Measurements from ENCODE around the gene HS3ST4. TPM values are rescaled to one million over a fixed set of nuclear protein-coding genes. Genes with fewer than 3 reads are reported as not detected.

The HS3ST4 gene
- polyA plus RNA-seq, 1 experiment = not detected

- ChIA-PET POLR2A (no interaction called here), CTCF (interaction anchor here (1.2 kb wide), 1 partner anchor 201 kb away, joined by 3 read pairs; no protein-coding TSS in a partner anchor)
- Histone ChIP-seq H3K36me3 (ENCODE audit: control insufficient read depth, insufficient read depth, low read length) (no peaks in the 10 kb centered on the region), H3K4me3 (ENCODE audit: low read depth, low read length) (no peak overlapping the region), H3K27me3 (ENCODE audit: control insufficient read depth, insufficient read depth, low read length) (no peaks in the 10 kb centered on the region)
- DNase-seq (ENCODE audit: low read depth) = no peak
- TF ChIP-seq, protein P1, sequence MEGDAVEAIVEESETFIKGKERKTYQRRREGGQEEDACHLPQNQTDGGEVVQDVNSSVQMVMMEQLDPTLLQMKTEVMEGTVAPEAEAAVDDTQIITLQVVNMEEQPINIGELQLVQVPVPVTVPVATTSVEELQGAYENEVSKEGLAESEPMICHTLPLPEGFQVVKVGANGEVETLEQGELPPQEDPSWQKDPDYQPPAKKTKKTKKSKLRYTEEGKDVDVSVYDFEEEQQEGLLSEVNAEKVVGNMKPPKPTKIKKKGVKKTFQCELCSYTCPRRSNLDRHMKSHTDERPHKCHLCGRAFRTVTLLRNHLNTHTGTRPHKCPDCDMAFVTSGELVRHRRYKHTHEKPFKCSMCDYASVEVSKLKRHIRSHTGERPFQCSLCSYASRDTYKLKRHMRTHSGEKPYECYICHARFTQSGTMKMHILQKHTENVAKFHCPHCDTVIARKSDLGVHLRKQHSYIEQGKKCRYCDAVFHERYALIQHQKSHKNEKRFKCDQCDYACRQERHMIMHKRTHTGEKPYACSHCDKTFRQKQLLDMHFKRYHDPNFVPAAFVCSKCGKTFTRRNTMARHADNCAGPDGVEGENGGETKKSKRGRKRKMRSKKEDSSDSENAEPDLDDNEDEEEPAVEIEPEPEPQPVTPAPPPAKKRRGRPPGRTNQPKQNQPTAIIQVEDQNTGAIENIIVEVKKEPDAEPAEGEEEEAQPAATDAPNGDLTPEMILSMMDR (IDR thresholded peaks at IDR 0.05; ENCODE audit: insufficient read depth, low read depth, low read length) = no peak
These were observed 22.2 kb downstream of the HS3ST4 start for GRCh38 chr16:25713785-25714570.

DNA sequence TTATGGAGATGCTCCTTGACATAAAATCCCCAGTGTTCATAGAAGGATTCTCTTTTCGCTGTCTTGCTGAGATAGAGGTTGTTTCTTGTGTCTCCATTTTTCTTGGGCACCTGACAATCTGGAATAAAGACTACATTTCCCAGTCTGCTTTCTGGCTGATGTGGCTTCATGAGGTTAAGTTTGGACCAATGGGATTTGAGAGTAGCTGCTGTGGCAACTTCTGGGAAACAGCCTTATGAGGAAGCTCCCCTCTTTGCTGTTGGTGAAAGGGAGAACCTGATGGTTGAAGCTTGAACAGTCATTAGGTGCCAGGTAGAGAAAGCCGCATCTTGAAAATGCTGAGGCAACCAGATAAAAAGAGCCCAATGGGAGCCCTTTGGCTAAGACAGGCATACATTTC, 24.4 kb downstream of the HS3ST4 start:
- no peaks in the 10 kb centered on the region for H3K27me3 ChIP-seq (ENCODE audit: control insufficient read depth, insufficient read depth, low read length)
- ChIA-PET POLR2A (no interaction called here), CTCF (no interaction called here)
- TF ChIP-seq, protein P1 (IDR thresholded peaks at IDR 0.05; ENCODE audit: insufficient read depth, low read depth, low read length) = no peak
- H3K4me3 ChIP-seq (ENCODE audit: low read depth, low read length) = no peak overlapping the region
- DNase-seq (ENCODE audit: low read depth) = no peak
- H3K36me3 ChIP-seq (ENCODE audit: control insufficient read depth, insufficient read depth, low read length) = no peaks in the 10 kb centered on the region

DNA sequence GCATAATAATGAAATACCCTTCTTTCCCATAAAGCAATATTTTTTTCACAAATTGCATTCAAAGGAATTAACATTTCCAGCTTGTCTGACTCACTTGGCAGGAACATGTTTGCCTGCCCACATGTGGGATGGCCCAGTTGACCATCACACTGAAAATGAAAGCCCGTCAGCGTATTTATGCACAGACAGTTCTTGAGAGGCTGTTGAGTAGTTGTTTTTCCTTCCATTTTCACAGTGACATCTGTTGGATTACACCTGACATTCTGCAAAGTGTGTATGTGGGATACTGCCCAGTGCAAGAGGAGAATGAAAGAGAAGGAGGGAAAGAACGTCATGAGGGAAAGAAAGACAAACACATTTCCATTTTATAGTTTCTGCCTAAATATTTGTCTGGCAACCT, 29.7 kb downstream of the HS3ST4 start:
- Histone ChIP-seq H3K36me3 (ENCODE audit: control insufficient read depth, insufficient read depth, low read length) (no peaks in the 10 kb centered on the region), H3K27me3 (ENCODE audit: control insufficient read depth, insufficient read depth, low read length) (no peaks in the 10 kb centered on the region), H3K4me3 (ENCODE audit: low read depth, low read length) (no peak overlapping the region)
- no peak for DNase-seq (ENCODE audit: low read depth)
- TF ChIP-seq, protein P1 (IDR thresholded peaks at IDR 0.05; ENCODE audit: insufficient read depth, low read depth, low read length) = no peak
- CTCF ChIA-PET = no interaction called here
- POLR2A ChIA-PET = no interaction called here

GRCh38 chr16:25726430-25727098, 34.8 kb downstream of the HS3ST4 start:
- Histone ChIP-seq H3K4me3 (ENCODE audit: low read depth, low read length) (no peak overlapping the region), H3K36me3 (ENCODE audit: control insufficient read depth, insufficient read depth, low read length) (no peaks in the 10 kb centered on the region), H3K27me3 (ENCODE audit: control insufficient read depth, insufficient read depth, low read length) (no peaks in the 10 kb centered on the region)
- DNase-seq (ENCODE audit: low read depth) = no peak
- ChIA-PET CTCF (no interaction called here), POLR2A (no interaction called here)
- TF ChIP-seq, protein P1 (IDR thresholded peaks at IDR 0.05; ENCODE audit: insufficient read depth, low read depth, low read length) = no peak

DNA sequence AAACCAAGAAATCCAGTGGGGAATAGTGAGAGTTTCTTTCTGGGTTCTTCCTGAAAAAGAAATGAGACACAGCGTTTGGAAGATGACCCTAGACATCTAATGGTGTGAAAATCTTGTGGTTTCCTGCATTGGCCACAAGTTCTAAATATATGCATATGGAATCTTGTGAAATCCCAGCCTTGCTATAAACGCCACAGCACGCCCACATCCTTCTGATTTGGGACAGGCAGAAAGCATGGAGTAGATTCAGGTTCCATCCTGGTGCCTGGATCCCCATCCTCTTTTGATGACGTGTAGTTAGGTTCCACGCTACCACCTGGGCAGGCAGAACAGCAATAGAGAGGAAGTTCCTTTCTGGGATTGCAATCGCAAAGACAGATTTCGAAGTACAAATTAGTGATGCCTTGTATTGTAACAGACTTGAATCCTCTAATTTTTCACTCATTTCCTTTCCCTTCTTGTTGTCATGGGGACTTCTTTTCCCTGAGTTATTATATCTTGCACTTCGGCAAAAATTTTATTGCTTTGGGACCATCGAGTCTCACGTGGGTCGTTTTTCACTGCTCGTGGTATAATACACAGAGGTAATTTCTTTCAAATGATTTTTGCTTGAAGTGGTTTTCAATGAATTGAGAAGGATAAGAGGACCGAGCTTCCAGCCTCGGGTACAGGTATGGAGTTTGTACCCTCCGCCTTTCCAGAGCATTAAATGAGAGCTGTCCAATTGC, 37.6 kb downstream of the HS3ST4 start:
- TF ChIP-seq, protein P1 (IDR thresholded peaks at IDR 0.05; ENCODE audit: insufficient read depth, low read depth, low read length) = no peak
- Histone ChIP-seq H3K4me3 (ENCODE audit: low read depth, low read length) (no peak overlapping the region), H3K36me3 (ENCODE audit: control insufficient read depth, insufficient read depth, low read length) (no peaks in the 10 kb centered on the region), H3K27me3 (ENCODE audit: control insufficient read depth, insufficient read depth, low read length) (no peaks in the 10 kb centered on the region)
- ChIA-PET POLR2A (no interaction called here), CTCF (no interaction called here)
- no peak for DNase-seq (ENCODE audit: low read depth)

Measured in BJ (cell line).